HFFc6 (cell line): ENCODE results near the gene HNMT. TPM values are rescaled to one million over a fixed set of nuclear protein-coding genes. Genes with fewer than 3 reads are reported as not detected.

ENCODE experiments used
- DNase-seq: peaks from one replicate; pipeline ENCODE4 v3.0.0-alpha.2; 2018
- H3K27ac Mint-ChIP-seq: 2 replicates; pipeline ENCODE4 v1.8.0; 2020; ENCODE audit warnings: mild to moderate bottlenecking, mixed read lengths
- H3K27me3 Mint-ChIP-seq: 2 replicates; pipeline ENCODE4 v1.8.0; 2021; ENCODE audit warnings: mild to moderate bottlenecking, moderate library complexity, mixed read lengths; ENCODE audit not compliant: insufficient read depth
- H3K36me3 Mint-ChIP-seq: 2 replicates; pipeline ENCODE4 v1.8.0; 2021; ENCODE audit warnings: low read depth, mixed read lengths
- H3K4me1 Mint-ChIP-seq: 2 replicates; pipeline ENCODE4 v1.8.0; 2020; ENCODE audit warnings: low read depth, mixed read lengths
- H3K4me3 Mint-ChIP-seq: 2 replicates; pipeline ENCODE4 v1.8.0; 2020; ENCODE audit warnings: mild to moderate bottlenecking, moderate library complexity, mixed read lengths
- H3K9me3 Mint-ChIP-seq: 2 replicates; pipeline ENCODE4 v1.8.0; 2020; ENCODE audit warnings: mild to moderate bottlenecking, mixed read lengths
- total RNA-seq, 6 experiments: library from RNA; stranded (reverse); fragmentation: NEBNext Ultra II Directional; extraction: Animal tissue kit (Norgen Biotek cat#: 25700); gene quantifications; 2 replicates in 1 of 6; 3 replicates in 5 of 6; pipeline ENCODE4 v1.2.3, GENCODE V29; 2021
- TF ChIP-seq, protein P1 (sequence below): fragments of 200-600 bp; sonication (generic); IDR thresholded peaks from 2 replicates; pipeline ENCODE4 v1.5.0; 2021; ENCODE audit warnings: antibody characterized with exemption, mild to moderate bottlenecking

The HNMT gene
- total RNA-seq, 6 experiments from 2014 or later = 0.36 to 1.2 (median 0.63) TPM

DNA sequence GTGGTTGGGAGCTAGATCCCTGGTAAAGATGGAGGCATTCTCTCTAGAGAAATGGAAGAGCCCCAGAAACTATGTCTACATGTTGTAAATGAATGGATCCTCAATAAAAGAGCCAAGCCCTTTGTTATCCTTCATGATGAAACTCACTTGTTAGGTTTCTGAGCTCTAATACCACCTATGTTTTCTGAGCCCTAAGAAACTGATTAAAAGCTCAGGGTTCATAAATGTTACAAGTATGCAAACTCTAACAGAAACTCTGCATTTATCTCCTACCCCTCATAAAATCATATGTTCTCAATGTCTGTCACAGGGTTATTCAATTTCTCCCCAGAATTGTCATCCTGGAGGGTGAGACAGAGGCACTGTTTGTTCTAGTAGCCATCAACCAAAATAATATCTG, 18.0 kb upstream of the HNMT start:
- no peak overlapping the region for H3K27ac Mint-ChIP-seq
- no peak overlapping the region for H3K4me3 Mint-ChIP-seq
- H3K9me3 Mint-ChIP-seq = no peaks in the 10 kb centered on the region
- no peaks in the 10 kb centered on the region for H3K36me3 Mint-ChIP-seq
- no peaks in the 10 kb centered on the region for H3K4me1 Mint-ChIP-seq
- TF ChIP-seq, protein P1, sequence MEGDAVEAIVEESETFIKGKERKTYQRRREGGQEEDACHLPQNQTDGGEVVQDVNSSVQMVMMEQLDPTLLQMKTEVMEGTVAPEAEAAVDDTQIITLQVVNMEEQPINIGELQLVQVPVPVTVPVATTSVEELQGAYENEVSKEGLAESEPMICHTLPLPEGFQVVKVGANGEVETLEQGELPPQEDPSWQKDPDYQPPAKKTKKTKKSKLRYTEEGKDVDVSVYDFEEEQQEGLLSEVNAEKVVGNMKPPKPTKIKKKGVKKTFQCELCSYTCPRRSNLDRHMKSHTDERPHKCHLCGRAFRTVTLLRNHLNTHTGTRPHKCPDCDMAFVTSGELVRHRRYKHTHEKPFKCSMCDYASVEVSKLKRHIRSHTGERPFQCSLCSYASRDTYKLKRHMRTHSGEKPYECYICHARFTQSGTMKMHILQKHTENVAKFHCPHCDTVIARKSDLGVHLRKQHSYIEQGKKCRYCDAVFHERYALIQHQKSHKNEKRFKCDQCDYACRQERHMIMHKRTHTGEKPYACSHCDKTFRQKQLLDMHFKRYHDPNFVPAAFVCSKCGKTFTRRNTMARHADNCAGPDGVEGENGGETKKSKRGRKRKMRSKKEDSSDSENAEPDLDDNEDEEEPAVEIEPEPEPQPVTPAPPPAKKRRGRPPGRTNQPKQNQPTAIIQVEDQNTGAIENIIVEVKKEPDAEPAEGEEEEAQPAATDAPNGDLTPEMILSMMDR = no peak
- peaks cover 5% of the 10 kb centered on the region for H3K27me3 Mint-ChIP-seq
- DNase-seq = no peak

DNA sequence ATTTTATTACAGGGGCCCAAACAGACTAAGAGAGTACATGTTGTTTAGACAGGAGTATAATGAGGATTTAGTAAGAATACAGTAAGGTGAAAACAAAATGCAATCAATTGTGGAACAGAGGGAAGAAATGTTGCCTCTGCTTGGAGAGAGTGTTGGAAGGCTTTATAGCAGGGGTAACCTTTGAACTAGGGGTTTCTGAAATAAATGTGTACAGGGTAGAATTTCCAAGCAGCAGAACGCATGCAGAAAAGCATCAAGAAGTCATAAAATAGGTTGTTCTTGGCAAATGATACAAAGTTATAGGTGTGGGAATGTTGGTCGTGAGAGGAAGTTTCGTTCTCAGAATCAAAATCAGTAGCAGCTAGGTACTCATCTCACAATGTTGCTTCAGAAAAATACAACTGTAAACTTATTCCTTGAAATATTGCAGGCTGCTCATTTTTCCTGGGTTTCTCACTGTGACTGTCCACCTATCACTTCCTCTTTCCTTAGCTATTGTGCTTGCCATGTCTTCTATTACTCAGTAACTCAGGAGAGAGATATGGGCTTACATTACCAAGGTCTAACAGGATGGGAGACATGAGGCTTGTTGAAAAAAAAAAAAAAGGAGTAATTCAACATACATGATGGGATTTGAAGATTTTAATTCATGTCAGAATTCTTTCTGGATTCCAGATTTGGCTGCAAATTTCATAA, 17.1 kb upstream of the HNMT start:
- no peak for DNase-seq
- Mint-ChIP-seq H3K27me3 (peaks cover 3% of the 10 kb centered on the region), H3K9me3 (no peaks in the 10 kb centered on the region), H3K4me1 (peaks cover 9% of the 10 kb centered on the region; the same call in 1 of the 2 replicates), H3K27ac (no peak overlapping the region), H3K36me3 (no peaks in the 10 kb centered on the region), H3K4me3 (no peak overlapping the region)
- TF ChIP-seq, protein P1 = no peak

DNA sequence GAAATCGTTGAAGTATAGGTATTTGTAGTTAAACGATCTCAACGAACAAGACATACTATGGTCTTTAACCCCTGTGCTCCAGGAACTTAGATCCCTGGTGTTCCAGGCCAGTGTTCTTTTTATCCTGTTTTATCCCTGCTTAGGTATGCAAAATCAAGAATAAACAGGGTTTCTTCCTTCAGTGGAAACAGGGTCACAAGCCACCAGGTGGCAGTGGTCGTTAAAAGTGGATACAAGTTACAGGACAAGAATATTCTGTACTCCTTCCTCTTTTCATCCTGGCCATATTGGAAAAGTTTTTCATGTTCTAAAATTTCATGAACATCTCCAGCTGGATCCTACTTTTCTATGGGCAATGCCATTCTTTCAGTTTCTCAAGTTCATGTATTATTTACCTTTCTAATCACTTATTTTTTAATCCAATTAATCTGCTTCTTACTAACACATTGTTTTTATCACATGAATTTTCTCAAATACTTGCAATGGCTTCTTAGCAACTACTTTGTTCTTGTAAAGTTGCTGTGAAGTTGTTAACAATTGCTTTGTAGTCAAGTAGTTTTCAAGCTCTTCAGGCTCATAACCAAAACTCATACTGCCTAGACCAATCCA, 16.4 kb upstream of the HNMT start:
- H3K9me3 Mint-ChIP-seq = no peaks in the 10 kb centered on the region
- no peaks in the 10 kb centered on the region for H3K36me3 Mint-ChIP-seq
- peaks cover 16% of the 10 kb centered on the region; the same call in 1 of the 2 replicates for H3K4me1 Mint-ChIP-seq
- no peak overlapping the region for H3K27ac Mint-ChIP-seq
- peak; percentile 71 for DNase-seq
- H3K4me3 Mint-ChIP-seq = no peak overlapping the region
- TF ChIP-seq, protein P1 = peak; percentile 83
- H3K27me3 Mint-ChIP-seq = peaks cover 1% of the 10 kb centered on the region

DNA sequence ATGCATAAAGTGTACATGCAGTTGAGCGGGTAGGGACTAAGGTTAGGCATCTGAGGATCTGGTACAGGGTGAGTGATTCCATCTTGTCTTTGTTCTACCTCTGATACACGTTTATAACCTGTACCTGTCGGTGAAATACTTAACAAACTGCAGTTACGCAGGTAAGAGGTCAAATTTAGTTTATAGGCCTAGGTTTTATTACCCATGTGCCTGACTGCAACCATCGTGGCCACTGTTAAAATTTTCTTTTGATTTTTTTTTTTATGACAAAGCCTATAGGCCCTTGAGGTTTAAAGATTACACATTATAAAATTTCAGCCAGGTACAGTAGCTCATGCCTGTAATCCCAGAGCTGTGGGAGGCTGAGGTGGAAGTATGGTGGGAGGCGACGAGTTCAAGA, 15.4 kb upstream of the HNMT start:
- TF ChIP-seq, protein P1 = no peak
- H3K36me3 Mint-ChIP-seq = no peaks in the 10 kb centered on the region
- no peak overlapping the region for H3K27ac Mint-ChIP-seq
- peaks cover 22% of the 10 kb centered on the region; the same call in 1 of the 2 replicates for H3K4me1 Mint-ChIP-seq
- H3K4me3 Mint-ChIP-seq = no peak overlapping the region
- H3K27me3 Mint-ChIP-seq = peaks cover 4% of the 10 kb centered on the region
- H3K9me3 Mint-ChIP-seq = no peaks in the 10 kb centered on the region
- no peak for DNase-seq

DNA sequence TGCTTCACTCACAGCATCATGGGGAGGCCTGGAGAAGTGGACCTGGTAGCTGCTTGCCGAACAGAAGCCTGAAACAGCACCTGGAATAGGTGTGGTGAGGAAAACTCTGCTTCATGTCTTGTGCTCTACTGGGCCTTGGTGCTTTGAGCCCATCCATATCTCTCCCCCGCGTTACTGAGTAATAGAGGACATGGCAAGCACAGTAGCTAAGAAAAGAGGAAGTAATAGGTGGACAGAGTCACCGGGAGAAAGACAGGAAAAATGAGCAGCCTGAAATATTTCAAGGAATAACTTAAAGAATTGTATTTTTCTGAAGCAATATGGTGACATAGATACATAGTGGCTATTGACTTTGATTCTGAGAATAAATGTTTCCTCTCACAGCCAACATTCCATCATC, 14.0 kb upstream of the HNMT start:
- peaks cover 4% of the 10 kb centered on the region for H3K27me3 Mint-ChIP-seq
- no peak overlapping the region for H3K27ac Mint-ChIP-seq
- H3K9me3 Mint-ChIP-seq = no peaks in the 10 kb centered on the region
- H3K4me1 Mint-ChIP-seq = peaks cover 22% of the 10 kb centered on the region; the same call in 1 of the 2 replicates
- no peak overlapping the region for H3K4me3 Mint-ChIP-seq
- TF ChIP-seq, protein P1 = no peak
- no peaks in the 10 kb centered on the region for H3K36me3 Mint-ChIP-seq
- no peak for DNase-seq
